Lower leg skin (tissue), 4 donors: ENCODE measurements around the gene KCNA5. TPM values are rescaled to one million over a fixed set of nuclear protein-coding genes. Genes with fewer than 3 reads are reported as not detected.

Experiments
- DNase-seq, 2 donors: peaks; one replicate each; pipeline ENCODE4 v3.0.0-alpha.2; 2019; ENCODE audit warnings: low spot score in 2 of 2
- H3K4me3 ChIP-seq: fragments of 200-600 bp; sonication (generic); 2 replicates; pipeline ENCODE4 v1.5.1; 2017; ENCODE audit warnings: mild to moderate bottlenecking, low read depth; ENCODE audit not compliant: poor library complexity, severe bottlenecking
- POLR2A ChIP-seq, 2 donors: fragments of 450-650 bp; IDR thresholded peaks; one replicate each; pipeline ENCODE4 v1.6.1; 2016 to 2017; ENCODE audit warnings: antibody characterized with exemption in 2 of 2, mild to moderate bottlenecking in 1 of 2, moderate library complexity in 1 of 2
- WGBS, 2 donors: methylation state at CpG; one replicate each; pipeline ENCODE4 v1.1.5; 2018; 5-methylcytosine and 5-hydroxymethylcytosine counted together
- intact Hi-C: fragments of 100-400 bp; cut with DNase I; formaldehyde crosslinking; loops from one replicate; pipeline ENCODE4 v1.15.0; 2023; ENCODE audit warnings: low total_unique reads
- total RNA-seq, 4 donors: library from RNA; depleted of rRNA; stranded (reverse); fragments of >200 nt; gene quantifications; one replicate each; pipeline ENCODE4 v1.1.0, GENCODE V29; 2016
- TF ChIP-seq, protein P1 (sequence below), 3 donors: fragments of 450-650 bp; IDR thresholded peaks; one replicate each; pipeline ENCODE4 v1.5.1; 2016; ENCODE audit warnings: antibody characterized with exemption in 3 of 3, mild to moderate bottlenecking in 3 of 3, moderate library complexity in 2 of 3

The KCNA5 gene
- total RNA-seq, 4 donors from 2014 or later, result 0.11 to 0.62 (median 0.33) TPM

DNA sequence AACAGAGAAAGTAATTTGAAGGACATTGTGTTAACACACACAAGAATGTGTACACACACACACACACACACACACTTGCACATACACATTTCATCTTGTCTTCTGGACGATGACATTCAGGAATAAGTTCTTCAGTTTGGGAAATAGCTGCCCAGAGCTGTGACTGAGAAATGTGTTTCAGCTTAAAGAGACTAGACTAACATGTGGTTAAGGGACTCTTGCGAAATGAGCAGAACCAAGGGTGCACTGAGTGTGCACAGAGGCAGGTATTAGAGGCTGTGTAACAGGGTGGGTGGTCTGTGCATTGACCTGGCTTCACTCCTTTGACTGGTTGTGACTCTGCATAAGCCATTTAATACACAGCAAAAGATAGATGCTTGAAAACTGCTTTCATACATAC lies 29.4 kb upstream of the KCNA5 start:
- intact Hi-C loops, result no loop called here
- 60 to 69% methylated on average over 2 of the region's 2 CpGs for WGBS, 2 donors
- no peak for TF ChIP-seq POLR2A (IDR thresholded peaks at IDR 0.05)
- TF ChIP-seq, protein P1, sequence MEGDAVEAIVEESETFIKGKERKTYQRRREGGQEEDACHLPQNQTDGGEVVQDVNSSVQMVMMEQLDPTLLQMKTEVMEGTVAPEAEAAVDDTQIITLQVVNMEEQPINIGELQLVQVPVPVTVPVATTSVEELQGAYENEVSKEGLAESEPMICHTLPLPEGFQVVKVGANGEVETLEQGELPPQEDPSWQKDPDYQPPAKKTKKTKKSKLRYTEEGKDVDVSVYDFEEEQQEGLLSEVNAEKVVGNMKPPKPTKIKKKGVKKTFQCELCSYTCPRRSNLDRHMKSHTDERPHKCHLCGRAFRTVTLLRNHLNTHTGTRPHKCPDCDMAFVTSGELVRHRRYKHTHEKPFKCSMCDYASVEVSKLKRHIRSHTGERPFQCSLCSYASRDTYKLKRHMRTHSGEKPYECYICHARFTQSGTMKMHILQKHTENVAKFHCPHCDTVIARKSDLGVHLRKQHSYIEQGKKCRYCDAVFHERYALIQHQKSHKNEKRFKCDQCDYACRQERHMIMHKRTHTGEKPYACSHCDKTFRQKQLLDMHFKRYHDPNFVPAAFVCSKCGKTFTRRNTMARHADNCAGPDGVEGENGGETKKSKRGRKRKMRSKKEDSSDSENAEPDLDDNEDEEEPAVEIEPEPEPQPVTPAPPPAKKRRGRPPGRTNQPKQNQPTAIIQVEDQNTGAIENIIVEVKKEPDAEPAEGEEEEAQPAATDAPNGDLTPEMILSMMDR (IDR thresholded peaks at IDR 0.05), result no peak

DNA sequence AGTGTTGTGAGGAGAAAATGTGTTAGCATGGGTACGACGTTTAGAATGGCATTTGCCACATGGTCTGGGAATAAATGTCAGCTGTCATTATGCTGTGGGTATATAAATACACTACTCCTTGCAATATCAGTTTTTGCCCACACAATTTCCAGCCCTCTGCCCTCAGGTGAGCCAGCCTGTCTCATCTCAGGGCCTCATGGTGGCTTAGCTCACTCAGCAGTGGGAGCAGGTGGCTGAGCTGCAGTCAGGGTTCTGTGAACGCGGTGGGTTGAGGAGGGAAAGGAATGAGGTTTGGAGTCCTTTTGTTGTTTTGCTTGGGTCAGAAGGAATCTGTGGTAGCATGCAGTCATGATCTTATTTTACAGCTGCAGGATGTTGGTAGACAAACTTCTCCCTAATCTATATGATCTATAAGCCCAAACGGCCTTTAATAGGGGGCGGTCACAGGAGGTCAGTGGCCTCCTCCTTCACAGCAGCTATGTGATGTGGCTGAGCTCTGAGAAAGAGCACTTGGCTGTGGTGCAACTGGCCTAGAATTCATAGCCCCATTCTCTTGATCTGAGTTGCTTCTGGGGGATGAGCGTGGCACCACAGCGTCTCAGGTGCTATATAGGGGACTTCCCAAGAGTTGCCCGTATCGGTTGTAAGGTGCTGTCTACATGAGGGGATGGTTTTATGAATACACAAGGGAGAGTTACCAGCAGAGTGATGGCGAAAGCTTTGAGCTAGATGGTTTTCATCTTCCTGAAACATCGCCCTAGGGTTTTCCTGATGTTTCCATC lies 27.8 kb upstream of the KCNA5 start:
- 83 to 86% methylated on average over 12 of the region's 12 CpGs for WGBS, 2 donors
- TF ChIP-seq, protein P1 (IDR thresholded peaks at IDR 0.05), result no peak
- no peak for TF ChIP-seq POLR2A (IDR thresholded peaks at IDR 0.05)
- intact Hi-C loops, result no loop called here
- DNase-seq, result no peak
- no peak overlapping the region for H3K4me3 ChIP-seq

More for the DNA sequence above, 29.4 kb upstream of the KCNA5 start:
- DNase-seq, result no peak
- no peak overlapping the region for H3K4me3 ChIP-seq

DNA sequence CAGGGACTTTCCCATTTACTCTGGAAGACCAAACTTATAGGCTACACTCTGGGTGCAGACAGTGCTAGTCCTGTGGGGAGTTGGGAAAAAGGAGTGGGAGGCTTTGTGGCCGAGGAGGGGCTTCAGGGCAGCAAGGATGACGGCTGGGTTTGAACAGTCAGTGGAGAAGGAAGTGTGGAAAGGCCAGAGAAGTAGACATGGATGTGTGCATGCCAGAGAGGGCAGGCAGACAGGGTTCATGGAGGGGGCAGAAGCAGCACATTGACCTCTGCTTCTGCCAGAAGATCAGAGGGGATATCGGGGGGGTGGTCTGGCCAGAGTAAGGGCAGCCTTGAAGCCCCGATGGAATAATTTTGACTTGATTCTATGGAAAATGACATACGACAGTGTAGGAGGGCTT lies 27.2 kb upstream of the KCNA5 start:
- H3K4me3 ChIP-seq, result no peak overlapping the region
- TF ChIP-seq POLR2A (IDR thresholded peaks at IDR 0.05), result no peak
- TF ChIP-seq, protein P1 (IDR thresholded peaks at IDR 0.05), result no peak
- intact Hi-C loops, result no loop called here
- 79 to 86% methylated on average over 5 of the region's 5 CpGs for WGBS, 2 donors
- no peak for DNase-seq

DNA sequence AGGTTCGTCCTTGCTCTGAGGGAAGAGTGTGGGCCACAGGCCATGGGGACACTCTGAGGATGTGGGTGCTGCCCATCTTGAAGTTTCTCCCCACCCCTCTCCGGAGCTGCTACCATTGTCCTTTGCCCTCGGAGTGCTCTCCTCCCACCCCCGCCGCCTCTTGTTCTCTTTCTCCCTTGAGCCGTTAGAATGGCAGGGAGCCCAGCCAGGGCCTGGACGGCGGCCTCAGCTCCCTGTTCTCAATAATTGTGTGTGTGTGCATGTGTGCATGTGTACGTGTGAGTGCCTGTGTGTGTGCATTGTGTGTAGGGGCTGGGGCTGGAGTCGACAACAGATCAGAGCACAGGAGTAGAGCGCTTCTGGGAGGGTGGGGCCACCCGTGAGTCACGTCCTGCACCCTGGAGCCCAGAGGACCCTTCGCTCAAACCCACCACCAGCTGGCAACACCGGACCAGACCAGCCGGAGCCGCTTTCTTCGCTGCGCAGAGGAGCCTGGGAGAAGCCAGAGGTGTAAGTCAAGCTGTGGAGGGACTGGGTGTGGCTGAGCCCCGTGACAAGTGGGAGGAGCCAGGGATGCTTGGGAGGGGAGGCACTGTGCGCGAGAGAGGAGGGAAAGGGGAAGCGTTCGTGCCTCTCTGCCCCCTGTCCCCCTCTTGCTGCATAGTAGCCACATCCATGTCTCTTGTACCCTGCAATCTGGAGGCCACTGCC lies 25.9 kb upstream of the KCNA5 start:
- no peak overlapping the region for H3K4me3 ChIP-seq
- no peak for TF ChIP-seq POLR2A (IDR thresholded peaks at IDR 0.05)
- TF ChIP-seq, protein P1 (IDR thresholded peaks at IDR 0.05), result no peak
- 78 to 82% methylated on average over 24 of the region's 24 CpGs for WGBS, 2 donors
- intact Hi-C loops, result no loop called here
- DNase-seq, result no peak

DNA sequence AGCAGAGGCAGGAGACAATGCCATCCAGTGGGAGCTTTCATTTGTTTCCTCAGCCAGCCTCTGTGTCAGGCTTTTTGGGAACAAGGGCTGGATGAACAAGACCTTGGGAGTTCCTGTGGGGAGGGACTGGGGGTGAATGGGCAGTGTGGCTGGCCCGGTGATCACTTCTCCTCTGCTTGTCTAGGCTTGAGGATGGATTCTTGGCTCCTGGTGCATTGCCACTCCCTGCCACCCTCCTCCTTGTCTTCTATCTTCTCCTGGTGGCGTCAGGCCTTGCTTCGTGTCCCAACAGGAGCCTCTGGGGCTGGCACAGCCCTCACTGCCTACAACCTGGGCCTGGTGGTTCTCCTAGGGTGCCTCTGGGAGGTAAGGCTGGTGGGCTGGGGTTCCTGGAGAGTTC lies 25.0 kb upstream of the KCNA5 start:
- TF ChIP-seq POLR2A (IDR thresholded peaks at IDR 0.05), result no peak
- TF ChIP-seq, protein P1 (IDR thresholded peaks at IDR 0.05), result no peak
- WGBS, 2 donors, result 41 to 45% methylated on average over 3 of the region's 3 CpGs
- no peak overlapping the region for H3K4me3 ChIP-seq
- DNase-seq, result peak in 1 of 2 donors; percentile 43
- intact Hi-C loops, result no loop called here
